SIG-M5 treated with dmso at 0.1 percent for 504 hours (cell line): ENCODE data around the gene GABRD.

ENCODE experiments used
- DNase-seq: peaks from one replicate; lab custom pipeline; 2025; ENCODE audit not compliant: unreplicated experiment; lab: John Stamatoyannopoulos, UW

The GABRD gene

DNA sequence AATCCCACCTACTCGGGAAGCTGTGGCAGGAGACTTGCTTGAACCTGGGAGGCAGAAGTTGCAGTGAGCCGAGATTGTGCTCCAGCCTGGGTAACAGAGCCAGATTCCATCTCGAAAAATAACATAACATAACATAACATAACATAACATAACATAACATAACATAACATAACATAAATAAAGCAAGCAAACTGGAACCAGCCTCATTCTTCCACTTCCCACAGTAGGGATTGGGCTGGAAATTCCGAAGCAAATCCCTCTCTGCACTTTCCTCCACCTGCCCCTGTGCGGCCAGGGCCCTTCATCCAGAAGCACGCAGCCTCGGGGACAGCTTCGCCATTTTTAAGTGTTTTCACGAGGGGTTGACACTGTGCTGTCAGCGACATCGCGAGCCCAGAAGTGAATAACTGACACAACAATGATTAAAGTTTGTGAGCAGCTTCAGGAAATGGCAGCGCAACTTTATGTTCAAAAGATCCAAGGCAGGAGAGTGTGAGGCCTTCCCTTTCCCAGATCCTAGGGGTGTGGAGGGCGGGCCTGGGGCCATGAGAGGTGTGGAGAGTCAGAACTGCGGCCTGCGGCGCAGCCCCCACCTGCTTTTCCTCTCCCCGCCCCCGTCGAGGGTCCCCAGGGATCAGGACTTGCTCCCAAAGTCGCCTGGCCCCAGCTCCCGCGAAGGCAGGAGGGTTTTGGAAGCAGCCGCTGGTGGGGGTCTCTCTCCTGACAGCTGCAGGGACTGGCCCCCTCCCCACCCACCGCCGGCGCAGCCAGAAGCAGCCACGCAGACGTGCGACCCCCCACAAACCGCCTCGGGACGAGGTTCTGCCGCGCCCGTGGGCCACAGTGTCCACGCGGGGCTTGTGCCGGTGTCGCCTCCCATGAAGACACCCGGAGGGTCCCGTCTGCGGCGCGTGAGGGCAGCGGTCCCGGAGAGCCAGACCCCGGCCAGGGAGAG lies 651 bp upstream of the GABRD start:
- no peak for DNase-seq

DNA sequence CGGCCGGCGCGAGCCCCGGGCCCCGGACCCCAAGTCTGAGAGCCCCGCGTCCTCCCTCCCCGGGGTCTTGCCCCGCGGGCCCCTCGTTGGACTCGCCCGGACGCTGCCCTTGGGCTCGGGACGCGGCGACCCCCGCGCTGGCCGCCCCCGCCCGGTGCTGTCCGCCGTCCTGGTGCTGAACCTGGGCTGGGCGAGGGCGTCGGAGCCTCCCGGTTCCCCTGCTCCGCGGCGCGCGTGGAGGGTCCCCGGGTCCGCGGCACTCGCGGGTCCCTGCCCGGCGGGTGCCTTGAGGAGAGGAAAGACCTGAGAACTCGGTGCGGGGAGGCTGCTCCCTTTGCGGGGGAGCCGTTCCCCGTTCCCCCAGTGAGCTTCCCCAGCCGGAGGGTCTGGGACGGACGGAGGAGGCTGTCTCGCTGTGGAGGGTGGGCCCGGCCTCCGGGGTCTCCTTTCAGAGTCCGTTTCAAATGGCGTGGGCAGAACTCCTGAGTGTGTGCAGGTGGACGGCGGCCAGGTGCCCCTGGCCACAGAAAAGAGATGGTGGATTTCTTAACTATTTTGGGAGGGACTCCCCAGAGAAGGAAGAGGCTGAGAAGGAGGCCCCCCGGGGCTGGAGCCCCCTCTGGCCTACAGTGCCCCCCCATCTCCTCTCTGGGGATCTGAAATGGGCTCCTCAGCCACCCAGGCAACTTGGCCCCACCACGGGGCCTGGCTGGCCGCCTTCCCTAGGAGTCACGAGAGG lies 595 bp downstream of the GABRD start:
- no peak for DNase-seq

DNA sequence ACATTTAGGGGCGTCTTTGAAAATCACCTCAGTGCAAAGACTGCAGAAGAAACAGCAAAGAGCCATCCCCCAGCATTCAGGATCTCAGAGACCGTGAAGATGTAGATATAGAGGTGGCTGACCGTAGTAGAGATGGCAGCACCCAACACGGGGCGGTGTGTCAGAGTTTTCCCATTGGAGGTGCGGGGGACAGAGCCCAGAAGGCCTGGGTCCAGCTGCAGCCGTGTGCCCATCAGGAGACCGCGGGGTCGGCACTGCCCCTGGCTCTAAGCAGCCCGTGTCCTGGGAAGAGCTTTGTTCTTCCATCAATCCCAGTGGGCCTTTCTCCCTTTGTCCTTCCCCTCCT lies 1.1 kb downstream of the GABRD start:
- DNase-seq: no peak

DNA sequence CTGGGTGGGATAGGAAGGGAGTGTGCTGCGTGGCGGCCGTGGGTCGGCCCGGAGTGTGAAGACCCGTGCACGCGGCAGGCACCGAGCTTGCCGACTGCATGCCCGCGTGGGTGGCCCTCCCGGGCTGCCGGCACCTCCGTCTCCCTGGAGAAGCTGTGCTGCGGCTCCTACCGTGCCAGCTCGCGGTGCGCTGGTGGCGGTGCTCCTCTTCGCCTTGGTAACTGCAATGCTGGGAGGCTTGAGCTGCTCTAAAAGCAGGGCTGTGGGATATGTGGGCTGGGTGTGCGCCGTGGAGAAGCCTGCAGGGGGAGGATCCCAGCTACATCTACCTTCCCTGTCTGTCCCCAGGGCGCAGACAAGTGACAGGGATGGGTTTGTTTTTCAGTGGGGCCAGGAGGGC lies 2.4 kb downstream of the GABRD start:
- no peak for DNase-seq

DNA sequence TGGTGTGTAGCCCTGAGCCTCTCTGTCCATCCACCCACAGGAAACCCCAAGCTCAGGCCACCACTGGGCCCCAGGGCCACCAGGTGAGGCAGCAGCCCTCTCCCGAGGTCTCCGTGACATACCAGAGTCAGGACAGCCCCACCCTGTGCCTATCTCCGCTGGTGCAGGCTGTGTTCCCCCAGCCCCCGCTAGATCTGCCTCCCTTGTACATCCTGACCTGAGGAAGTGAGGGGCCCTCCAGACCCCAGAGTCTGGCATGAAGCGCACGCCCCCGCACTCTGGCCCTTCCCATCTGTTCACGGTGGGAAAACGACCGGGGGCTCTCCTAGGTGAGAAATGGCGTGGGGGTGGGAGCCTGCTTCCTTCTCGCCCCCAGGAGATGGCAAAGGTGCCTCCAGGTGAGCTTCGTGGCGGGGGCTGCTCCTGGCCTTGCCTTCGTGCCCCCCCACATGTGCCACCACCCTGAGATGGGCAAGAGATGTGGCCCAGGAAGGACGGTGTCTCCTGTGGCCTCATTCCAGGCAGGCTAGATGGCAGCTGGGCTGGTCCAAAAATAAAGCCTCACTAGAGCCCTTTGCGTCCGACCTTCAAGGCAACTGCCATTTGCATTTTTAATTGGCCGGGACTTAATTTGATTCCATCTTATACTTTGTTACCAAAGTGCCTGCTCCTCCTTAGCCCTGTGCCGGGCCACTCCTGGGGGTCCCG lies 3.1 kb downstream of the GABRD start:
- no peak for DNase-seq

DNA sequence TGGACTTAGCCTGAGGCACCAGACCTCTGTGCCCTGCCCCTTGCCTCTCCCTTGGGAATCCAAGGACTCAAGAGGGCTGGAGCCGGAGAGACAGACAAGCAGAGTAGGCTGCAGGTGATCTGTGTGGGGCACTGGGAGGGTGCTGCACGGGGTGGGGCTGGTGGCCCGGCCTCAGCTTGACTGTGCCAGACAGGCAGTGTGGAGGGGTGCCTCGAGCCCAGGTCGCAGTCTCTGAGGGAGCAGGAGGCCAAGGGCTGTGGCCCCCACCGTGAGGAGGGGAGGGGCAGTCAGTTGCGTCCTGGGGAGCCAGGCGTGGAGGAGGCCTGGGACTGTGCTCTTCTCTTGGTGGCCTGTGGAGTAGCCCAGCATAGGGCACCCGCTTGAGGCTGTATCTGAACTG lies 4.0 kb downstream of the GABRD start:
- no peak for DNase-seq

DNA sequence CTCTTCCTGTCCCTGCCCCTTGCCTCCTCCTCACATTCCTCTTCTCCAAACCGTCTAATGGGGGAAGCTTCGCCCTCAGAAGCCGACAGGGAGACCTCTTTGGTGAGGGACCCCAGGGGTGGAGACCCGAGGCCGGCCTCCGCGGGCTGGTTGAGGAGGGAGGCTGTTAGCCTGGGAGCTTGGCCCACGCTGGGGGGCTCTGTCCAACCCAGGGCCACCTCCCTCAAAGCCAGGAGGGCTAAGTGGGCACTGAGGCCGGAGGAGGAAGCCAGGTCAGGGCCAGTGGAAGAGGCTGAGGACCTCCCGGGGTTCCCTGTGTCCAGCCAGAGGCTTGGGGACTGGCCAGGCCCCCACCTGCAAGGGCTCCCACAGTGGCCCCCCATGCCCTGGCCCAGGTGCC lies 5.3 kb downstream of the GABRD start:
- no peak for DNase-seq

DNA sequence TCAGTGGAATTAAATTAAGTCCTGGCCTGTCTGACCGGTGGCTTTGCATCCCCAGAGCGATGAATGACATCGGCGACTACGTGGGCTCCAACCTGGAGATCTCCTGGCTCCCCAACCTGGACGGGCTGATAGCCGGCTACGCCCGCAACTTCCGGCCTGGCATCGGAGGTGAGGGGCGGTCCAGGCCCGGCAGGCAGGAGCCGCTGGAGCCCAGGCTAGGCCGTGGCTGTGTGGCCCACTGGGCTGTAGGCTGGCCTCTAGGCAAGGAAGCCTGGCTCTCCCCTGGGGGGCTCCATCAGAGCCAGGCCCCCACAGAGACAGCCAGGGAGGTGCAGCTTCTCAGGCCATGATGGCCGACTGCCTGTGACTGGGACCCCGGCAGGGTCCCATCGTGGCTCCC lies 5.7 kb downstream of the GABRD start:
- no peak for DNase-seq

DNA sequence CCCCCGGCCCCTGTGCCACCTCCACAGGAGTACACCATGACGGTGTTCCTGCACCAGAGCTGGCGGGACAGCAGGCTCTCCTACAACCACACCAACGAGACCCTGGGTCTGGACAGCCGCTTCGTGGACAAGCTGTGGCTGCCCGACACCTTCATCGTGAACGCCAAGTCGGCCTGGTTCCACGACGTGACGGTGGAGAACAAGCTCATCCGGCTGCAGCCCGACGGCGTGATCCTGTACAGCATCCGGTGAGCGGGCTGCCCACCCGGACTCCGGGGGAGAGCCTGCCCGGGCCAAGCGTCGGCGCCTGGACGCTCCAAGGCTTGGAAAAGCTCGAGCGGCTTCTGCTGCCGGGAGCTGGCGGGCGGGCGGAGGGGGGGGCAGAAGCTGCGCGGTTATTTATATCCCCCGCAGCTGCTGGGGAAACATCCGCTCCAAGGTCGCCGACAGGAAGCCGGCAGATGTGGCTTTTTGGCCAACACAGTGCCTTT lies 6.4 kb downstream of the GABRD start:
- DNase-seq: peak; percentile 50

DNA sequence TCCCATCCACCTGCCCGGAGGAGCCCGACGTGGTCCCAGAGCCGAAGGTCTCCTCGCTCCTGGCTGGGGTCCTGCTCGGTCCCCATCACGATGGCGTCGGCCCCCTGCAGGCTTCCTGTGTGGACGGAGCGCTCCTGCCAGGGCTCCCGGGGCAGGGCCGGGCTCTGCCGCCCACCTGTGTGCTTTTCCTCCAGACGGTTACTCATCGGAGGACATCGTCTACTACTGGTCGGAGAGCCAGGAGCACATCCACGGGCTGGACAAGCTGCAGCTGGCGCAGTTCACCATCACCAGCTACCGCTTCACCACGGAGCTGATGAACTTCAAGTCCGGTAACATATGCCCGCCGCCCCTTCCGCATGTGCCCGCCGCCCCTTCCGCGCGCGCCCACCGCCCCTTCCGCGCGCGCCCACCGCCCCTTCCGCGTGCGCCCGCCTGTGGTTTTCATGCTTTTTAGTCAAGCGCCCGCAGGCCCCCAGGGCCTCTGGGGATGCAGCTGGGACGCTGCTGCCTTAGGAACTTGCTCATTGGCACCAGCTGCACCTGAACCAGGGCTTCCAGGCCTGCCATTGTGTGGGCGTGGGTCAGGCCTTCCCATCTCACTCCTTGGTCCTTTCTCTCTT lies 8.9 kb downstream of the GABRD start:
- no peak for DNase-seq

DNA sequence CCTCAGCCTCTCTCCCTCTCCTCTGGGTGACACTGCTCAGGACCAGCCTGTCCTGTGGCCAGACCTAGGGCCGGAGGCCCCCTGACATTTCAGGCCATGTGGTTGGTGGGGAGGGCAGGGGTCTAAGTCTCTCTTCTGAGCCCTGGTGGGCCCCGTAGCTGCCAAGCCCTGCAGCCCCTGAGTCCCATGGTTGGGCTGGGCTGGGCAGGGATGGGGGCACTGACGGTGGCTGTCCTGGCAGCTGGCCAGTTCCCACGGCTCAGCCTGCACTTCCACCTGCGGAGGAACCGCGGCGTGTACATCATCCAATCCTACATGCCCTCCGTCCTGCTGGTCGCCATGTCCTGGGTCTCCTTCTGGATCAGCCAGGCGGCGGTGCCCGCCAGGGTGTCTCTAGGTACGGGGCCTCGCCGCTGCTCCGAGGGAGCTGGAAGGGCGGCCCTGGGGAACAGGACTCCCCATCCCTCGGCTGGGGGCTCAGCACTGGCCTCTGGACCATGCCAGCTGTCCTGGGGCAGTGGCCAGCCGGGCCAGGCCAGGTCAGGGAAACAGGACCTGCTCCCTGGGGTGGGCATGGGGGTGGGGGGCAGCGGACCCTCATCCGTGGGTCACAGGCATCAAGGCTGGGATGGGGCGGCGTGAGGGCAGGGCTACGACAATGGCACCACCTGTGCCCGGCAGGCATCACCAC lies 9.9 kb downstream of the GABRD start:
- no peak for DNase-seq

DNA sequence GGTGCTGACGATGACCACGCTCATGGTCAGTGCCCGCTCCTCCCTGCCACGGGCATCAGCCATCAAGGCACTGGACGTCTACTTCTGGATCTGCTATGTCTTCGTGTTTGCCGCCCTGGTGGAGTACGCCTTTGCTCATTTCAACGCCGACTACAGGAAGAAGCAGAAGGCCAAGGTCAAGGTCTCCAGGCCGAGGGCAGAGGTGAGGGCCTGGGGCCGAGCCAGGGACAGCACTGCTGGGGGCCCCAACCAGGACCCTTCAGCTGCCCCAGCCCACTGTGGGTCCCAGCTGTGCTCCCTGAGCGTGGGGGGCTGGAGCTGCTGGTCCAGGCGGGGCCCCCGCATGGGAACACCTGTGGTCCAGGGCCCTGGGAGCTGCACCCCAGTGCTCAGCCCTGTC lies 10.4 kb downstream of the GABRD start:
- DNase-seq: no peak

DNA sequence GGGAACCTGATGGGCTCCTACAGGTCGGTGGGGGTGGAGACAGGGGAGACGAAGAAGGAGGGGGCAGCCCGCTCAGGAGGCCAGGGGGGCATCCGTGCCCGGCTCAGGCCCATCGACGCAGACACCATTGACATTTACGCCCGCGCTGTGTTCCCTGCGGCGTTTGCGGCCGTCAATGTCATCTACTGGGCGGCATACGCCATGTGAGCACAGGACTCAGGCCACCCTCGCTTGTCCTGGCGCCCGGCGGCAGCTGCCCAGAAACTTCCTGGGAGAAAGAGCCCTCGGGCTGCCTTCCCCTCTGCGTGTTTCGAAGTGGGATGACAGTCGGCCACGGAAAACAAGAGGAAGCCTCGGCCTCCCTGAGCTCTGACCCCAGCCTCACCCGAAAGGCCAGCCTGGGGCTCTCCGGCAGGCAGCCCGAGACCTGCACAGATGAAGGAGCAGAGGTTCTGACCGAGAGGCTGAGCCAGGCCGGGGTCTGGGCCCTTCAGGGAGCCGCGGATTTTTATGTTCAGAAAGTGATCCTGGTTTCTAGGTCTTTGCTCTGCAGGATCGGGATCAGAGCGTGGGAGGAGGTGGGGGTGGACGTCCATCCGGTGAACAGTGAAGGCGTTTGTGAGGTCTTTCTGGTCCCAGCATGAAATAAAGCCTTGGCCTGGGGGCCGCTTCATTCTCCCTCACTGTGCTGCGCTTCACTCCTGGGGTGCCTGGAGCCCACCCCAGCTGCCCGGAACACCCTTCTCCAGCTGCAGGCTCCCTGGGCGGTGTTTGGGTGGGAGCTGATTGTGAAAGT lies 11.1 kb downstream of the GABRD start:
- no peak for DNase-seq

DNA sequence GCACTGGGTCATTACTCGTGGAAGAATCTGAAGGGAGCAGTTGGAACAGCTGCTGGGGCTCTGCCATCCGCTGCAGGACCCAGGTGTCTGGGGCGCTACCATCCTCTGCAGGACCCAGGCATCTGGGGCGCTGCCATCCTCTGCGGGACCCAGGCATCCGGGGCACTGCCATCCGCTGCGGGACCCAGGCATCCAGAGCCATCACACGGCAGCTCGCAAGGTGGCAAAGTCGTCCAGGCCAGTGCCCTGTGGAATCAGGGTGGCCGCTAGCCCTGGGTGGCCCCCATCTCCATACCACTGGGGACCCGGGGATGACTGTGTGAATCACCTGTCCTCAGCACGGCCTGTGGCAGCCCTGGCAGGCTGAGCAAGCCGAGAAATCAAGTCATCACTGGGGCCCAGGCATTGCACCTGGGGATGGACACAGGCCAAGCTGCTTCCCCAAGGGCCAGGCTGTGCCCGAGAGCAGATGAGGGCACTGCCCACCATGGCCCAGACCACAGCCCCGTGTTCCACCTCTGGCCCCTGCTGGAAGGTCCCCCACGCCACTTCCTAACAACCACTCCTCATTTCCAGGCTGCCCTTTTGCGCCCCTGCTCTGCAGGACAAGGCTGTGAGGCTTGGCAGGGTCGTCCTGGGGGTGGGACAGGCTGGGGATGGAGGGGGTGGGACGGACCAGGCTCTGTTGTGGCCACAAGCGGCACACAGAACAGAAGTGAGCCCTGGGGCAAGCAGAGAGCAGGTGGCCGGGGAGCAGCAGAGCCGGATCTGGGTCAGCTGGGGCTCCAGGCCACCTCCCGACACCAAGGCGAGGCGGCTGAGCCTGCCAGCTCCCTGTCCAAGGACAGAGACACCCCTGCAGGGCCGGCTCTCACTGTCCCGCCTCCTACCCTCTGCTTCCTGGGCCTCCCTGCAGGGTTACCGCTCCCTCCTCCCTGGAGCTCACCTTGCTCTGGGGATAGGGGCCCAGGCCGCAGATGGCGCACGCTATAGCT lies 12.7 kb downstream of the GABRD start:
- DNase-seq: no peak

DNA sequence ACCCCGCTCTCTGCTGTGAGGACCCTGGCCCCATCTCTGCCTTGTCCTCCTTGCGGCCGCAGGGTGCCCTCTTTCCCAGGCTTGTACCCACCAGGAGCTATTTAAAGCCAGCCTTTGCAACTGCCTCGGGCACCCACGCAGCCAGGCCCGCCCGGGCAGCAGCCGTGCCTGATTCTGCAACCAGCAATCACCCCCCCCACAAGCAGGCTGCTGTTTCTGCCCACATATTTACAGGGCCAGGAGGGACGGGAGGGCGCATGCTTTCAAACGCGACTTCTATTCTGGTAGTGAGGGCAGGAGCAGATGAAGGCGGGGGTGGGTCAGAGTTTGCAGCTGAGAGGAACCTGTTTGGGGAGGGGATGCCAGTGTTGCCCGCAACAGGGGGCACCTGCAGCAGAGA lies 13.6 kb downstream of the GABRD start:
- no peak for DNase-seq

DNA sequence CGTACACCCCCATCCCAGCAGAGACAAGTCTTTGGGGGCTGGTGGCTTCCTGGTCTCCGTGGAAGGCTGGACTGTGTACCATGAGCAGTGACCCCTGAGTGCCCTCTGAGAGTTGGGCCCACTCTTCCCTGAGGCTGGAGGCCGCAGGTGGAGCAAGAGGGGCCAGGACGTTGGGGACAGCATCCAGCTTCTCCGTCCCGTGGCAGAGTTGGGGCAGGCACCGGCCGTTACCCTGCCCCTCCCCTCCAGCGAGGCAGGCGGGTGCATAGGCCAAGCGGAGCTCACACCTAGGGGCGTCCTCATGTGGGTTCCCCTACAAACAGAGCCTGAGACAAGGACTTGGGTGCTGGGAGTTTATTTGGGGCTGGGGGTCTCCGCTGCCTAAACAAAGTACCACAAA lies 14.0 kb downstream of the GABRD start:
- no peak for DNase-seq

DNA sequence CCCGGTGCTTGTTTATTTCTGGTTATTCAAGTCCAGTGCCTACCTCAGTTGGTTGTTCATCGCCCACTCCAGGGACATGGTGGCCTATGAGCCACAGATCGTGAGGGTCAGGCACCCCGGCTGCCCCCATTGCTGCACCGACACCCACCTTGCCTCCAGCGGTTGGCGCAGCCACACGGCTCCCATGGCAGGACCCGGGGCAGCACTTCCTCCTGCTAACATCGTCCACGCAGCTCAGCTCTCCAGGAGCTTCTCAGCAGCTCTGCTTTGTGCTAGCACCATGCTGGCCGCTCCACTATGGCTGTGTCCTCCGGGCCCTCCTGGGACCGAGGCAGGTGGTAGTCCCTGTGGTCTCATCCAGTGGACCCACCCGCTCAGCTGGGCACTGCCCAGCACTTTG lies 17.1 kb downstream of the GABRD start:
- DNase-seq: no peak

DNA sequence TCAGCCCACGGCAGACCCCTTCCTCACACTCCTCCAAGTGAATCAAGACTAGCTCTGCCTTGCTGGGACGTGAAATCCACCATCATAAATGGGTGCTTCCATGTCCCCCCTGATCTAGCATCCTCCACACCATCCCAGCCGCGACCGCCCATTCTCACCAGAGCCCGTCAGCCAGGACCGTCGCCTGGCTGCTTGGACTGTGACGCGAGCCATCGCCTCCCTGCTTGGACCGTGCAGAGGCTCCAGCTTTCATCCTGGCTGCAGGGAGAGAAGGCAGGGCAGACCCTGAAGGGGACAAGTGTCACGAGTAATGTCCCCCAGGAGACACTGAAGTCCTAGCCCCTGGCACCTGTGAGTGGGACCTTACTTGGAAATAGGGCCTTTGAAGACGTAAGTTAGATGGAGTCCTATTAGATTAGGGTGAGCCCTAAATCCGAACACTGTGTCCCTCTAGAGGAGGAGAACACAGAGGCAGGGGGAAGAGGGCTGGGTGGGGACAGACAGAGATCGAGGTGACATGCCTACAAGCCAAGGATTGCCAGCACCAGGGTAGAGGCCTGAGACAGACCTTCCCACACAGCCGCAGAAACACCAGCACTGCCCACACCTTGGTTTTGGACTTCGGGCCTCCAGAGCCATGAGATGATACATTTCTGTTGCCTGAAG lies 18.3 kb downstream of the GABRD start:
- no peak for DNase-seq
